Neuronal stem cell (in vitro differentiated cells): ENCODE results near the gene STOX2.

Source experiments
- DNase-seq: peaks from one replicate; pipeline ENCODE4 v3.0.0-alpha.2; 2013; ENCODE audit warnings: low spot score
- H2AFZ ChIP-seq: one replicate; pipeline ENCODE4 v1.6.1; 2013; ENCODE audit warnings: mild to moderate bottlenecking, low read length, inconsistent platforms
- H2AK5ac ChIP-seq: 2 replicates; pipeline ENCODE4 v1.6.1; 2013; ENCODE audit warnings: low read depth, mild to moderate bottlenecking, inconsistent platforms, low read length, moderate library complexity, mixed read lengths
- H2BK120ac ChIP-seq: 2 replicates; pipeline ENCODE4 v1.6.1; 2013; ENCODE audit warnings: low read depth, mild to moderate bottlenecking, inconsistent platforms, low read length, moderate library complexity, mixed read lengths
- H2BK12ac ChIP-seq: one replicate; pipeline ENCODE4 v1.6.1; 2013; ENCODE audit warnings: low read length, inconsistent platforms
- H2BK15ac ChIP-seq: 2 replicates; pipeline ENCODE4 v1.6.1; 2013; ENCODE audit warnings: mild to moderate bottlenecking, low read length, inconsistent platforms, mixed read lengths
- H2BK5ac ChIP-seq: one replicate; pipeline ENCODE4 v1.6.1; 2013; ENCODE audit warnings: inconsistent platforms, mild to moderate bottlenecking, low read length, moderate library complexity
- H3K14ac ChIP-seq: one replicate; pipeline ENCODE4 v1.6.1; 2013; ENCODE audit warnings: low read length, inconsistent platforms
- H3K18ac ChIP-seq: 2 replicates; pipeline ENCODE4 v1.6.1; 2013; ENCODE audit warnings: low read length, inconsistent platforms
- H3K23ac ChIP-seq: 2 replicates; pipeline ENCODE4 v1.6.1; 2013; ENCODE audit warnings: low read depth, mild to moderate bottlenecking, mixed read lengths, low read length, inconsistent platforms; ENCODE audit not compliant: poor library complexity
- H3K27ac ChIP-seq: replicated peaks from 3 replicates; pipeline ENCODE4 v1.5.1; 2013; ENCODE audit warnings: low read length, inconsistent platforms
- H3K27me3 ChIP-seq, 3 experiments: 2 replicates each; pipeline ENCODE4 v1.6.1; 2013; ENCODE audit warnings: low read length in 3 of 3, mild to moderate bottlenecking in 2 of 3, inconsistent platforms in 1 of 3, low read depth in 1 of 3, mixed read lengths in 1 of 3, moderate library complexity in 1 of 3; ENCODE audit not compliant: control insufficient read depth in 3 of 3, insufficient read depth in 3 of 3
- H3K36me3 ChIP-seq, 2 donors: replicated peaks in 1 of 2; 2 replicates each; pipeline ENCODE4 v1.6.1; 2013; ENCODE audit warnings: low read length in 2 of 2; ENCODE audit not compliant: control insufficient read depth in 2 of 2, insufficient read depth in 2 of 2
- H3K4ac ChIP-seq: 2 replicates; pipeline ENCODE4 v1.6.1; 2013; ENCODE audit warnings: inconsistent platforms, mild to moderate bottlenecking, low read length, moderate library complexity
- H3K4me1 ChIP-seq, 2 donors: 1 replicate in 1 of 2; 2 replicates in 1 of 2; pipeline ENCODE4 v1.6.1; 2013; ENCODE audit warnings: low read length in 2 of 2, low read depth in 1 of 2; ENCODE audit not compliant: control insufficient read depth in 2 of 2, insufficient read depth in 1 of 2
- H3K4me2 ChIP-seq: one replicate; pipeline ENCODE4 v1.6.1; 2013; ENCODE audit warnings: mild to moderate bottlenecking, low read length, inconsistent platforms; ENCODE audit not compliant: insufficient read depth, poor library complexity, severe bottlenecking
- H3K4me3 ChIP-seq, 2 donors: 2 replicates each; pipeline ENCODE4 v1.5.1; 2013; ENCODE audit warnings: low read length in 2 of 2, mild to moderate bottlenecking in 2 of 2, inconsistent platforms in 1 of 2, moderate library complexity in 1 of 2
- H3K79me1 ChIP-seq: one replicate; pipeline ENCODE4 v1.6.1; 2013; ENCODE audit warnings: low read depth, mild to moderate bottlenecking, inconsistent platforms, low read length, moderate library complexity
- H3K9ac ChIP-seq: one replicate; pipeline ENCODE4 v1.6.1; 2013; ENCODE audit warnings: mild to moderate bottlenecking, low read depth, low read length, inconsistent platforms; ENCODE audit not compliant: poor library complexity
- H3K9me3 ChIP-seq, 2 donors: replicated peaks in 1 of 2; 2 replicates each; pipeline versions ENCODE3 to v1.6.1; 2013; ENCODE audit warnings: low read length in 2 of 2, mild to moderate bottlenecking in 2 of 2, inconsistent platforms in 1 of 2, low read depth in 1 of 2, mixed read lengths in 1 of 2, moderate library complexity in 1 of 2; ENCODE audit not compliant: control insufficient read depth in 2 of 2, insufficient read depth in 1 of 2
- H4K8ac ChIP-seq: one replicate; pipeline ENCODE4 v1.6.1; 2013; ENCODE audit warnings: low read depth, mild to moderate bottlenecking, inconsistent platforms, low read length, moderate library complexity
- H4K91ac ChIP-seq: one replicate; pipeline ENCODE4 v1.6.1; 2013; ENCODE audit warnings: low read length, low read depth, mild to moderate bottlenecking, inconsistent platforms; ENCODE audit not compliant: poor library complexity
- WGBS, 2 donors: extraction: QIAGEN DNeasy Blood & Tissue Kit; methylation state at CpG; one replicate each; pipeline ENCODE4 v1.1.7; 2013; ENCODE audit warnings: missing lambda C conversion rate in 2 of 2, mixed read lengths in 1 of 2; ENCODE audit not compliant: insufficient read length in 2 of 2, insufficient replicate concordance in 1 of 2; ENCODE audit errors: extremely low coverage in 2 of 2; 5-methylcytosine and 5-hydroxymethylcytosine counted together

The STOX2 gene

GRCh38 chr4:183878251-183878970, 26.7 kb upstream of the STOX2 start:
- Histone ChIP-seq H2BK120ac (no peak overlapping the region), H3K9ac (no peak overlapping the region), H3K4me1 (peaks cover 0 to 7% of the 10 kb centered on the region in 2 donors), H4K91ac (no peak overlapping the region), H3K27ac (no peak overlapping the region), H4K8ac (no peak overlapping the region), H2BK5ac (no peak overlapping the region), H3K9me3 (no peaks in the 10 kb centered on the region), H2BK15ac (no peak overlapping the region), H3K27me3 (peaks cover 0 to 8% (median 0%) of the 10 kb centered on the region in 3 experiments), H2BK12ac (no peak overlapping the region), H3K36me3 (no peaks in the 10 kb centered on the region), H3K14ac (no peak overlapping the region), H2AFZ (no peak overlapping the region), H3K23ac (no peak overlapping the region), H3K18ac (no peak overlapping the region), H3K4me3 (no peak overlapping the region), H2AK5ac (no peak overlapping the region), H3K4me2 (no peak overlapping the region), H3K4ac (no peak overlapping the region), H3K79me1 (no peaks in the 10 kb centered on the region)
- no CpG with 5 or more reads among the region's 4 CpGs for WGBS, 2 donors
- no peak for DNase-seq

- H4K8ac ChIP-seq = no peak overlapping the region
- H3K4me1 ChIP-seq = peaks cover 0 to 3% of the 10 kb centered on the region in 2 donors
- H2BK15ac ChIP-seq = no peak overlapping the region
- H2BK120ac ChIP-seq = no peak overlapping the region
- peak overlapping the region; percentile 77 for H2AK5ac ChIP-seq
- no peak overlapping the region for H2AFZ ChIP-seq
- no peak overlapping the region for H2BK5ac ChIP-seq
- no peak overlapping the region for H3K27ac ChIP-seq
- no peaks in the 10 kb centered on the region for H3K9me3 ChIP-seq
- no peak overlapping the region for H3K4me3 ChIP-seq
- no peak for DNase-seq
- H3K27me3 ChIP-seq = peaks cover 0 to 14% (median 0%) of the 10 kb centered on the region in 3 experiments
- no peak overlapping the region for H3K4ac ChIP-seq
- no peak overlapping the region for H3K9ac ChIP-seq
- no peak overlapping the region for H2BK12ac ChIP-seq
- H3K4me2 ChIP-seq = no peak overlapping the region
- no peak overlapping the region for H3K23ac ChIP-seq
- no peaks in the 10 kb centered on the region for H3K36me3 ChIP-seq
- H3K14ac ChIP-seq = no peak overlapping the region
- H4K91ac ChIP-seq = no peak overlapping the region
- H3K79me1 ChIP-seq = no peaks in the 10 kb centered on the region
- WGBS, 2 donors = no CpG with 5 or more reads among the region's 7 CpGs
- H3K18ac ChIP-seq = peak overlapping the region; percentile 53
These were observed 19.8 kb upstream of the STOX2 start for GRCh38 chr4:183885205-183885720.

DNA sequence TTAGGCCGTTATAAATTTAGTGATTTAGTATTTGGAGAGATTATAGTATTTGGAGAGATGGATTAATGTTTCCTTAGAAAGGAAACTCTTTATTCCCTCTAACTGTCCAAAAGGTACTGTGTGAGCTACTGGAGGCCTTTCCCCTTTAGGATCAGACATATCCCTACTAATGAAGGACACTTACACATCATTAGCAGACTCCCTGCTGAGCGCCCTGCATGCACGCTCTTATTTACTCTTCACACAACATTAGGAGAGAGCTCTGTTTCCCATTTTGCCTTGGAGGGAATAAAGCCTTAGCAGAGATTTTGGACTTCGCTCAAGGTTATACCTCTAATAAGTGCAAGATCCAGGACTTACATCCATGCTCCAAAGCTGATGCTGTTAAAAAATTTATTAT, 17.8 kb upstream of the STOX2 start:
- H3K9me3 ChIP-seq = no peaks in the 10 kb centered on the region
- H4K91ac ChIP-seq = no peak overlapping the region
- no peaks in the 10 kb centered on the region for H3K36me3 ChIP-seq
- no peak overlapping the region for H3K27ac ChIP-seq
- DNase-seq = no peak
- H3K27me3 ChIP-seq = peaks cover 0 to 14% (median 0%) of the 10 kb centered on the region in 3 experiments
- H3K18ac ChIP-seq = no peak overlapping the region
- H3K14ac ChIP-seq = no peak overlapping the region
- no peak overlapping the region for H2AFZ ChIP-seq
- no peaks in the 10 kb centered on the region for H3K79me1 ChIP-seq
- H2BK5ac ChIP-seq = no peak overlapping the region
- no peak overlapping the region for H3K23ac ChIP-seq
- H4K8ac ChIP-seq = no peak overlapping the region
- no peak overlapping the region for H2AK5ac ChIP-seq
- no peak overlapping the region for H2BK120ac ChIP-seq
- H3K4me2 ChIP-seq = no peak overlapping the region
- WGBS, 2 donors = no CpG with 5 or more reads among the region's 4 CpGs
- peaks cover 0 to 3% of the 10 kb centered on the region in 2 donors for H3K4me1 ChIP-seq
- no peak overlapping the region for H3K4me3 ChIP-seq
- H3K9ac ChIP-seq = no peak overlapping the region
- H2BK12ac ChIP-seq = no peak overlapping the region
- H3K4ac ChIP-seq = no peak overlapping the region
- H2BK15ac ChIP-seq = no peak overlapping the region

GRCh38 chr4:183888564-183888963, 16.5 kb upstream of the STOX2 start:
- Histone ChIP-seq H2BK12ac (no peak overlapping the region), H3K27me3 (peaks cover 0 to 13% (median 0%) of the 10 kb centered on the region in 3 experiments), H3K27ac (no peak overlapping the region), H2BK120ac (no peak overlapping the region), H3K4me1 (peaks cover 0 to 3% of the 10 kb centered on the region in 2 donors), H2AK5ac (no peak overlapping the region), H3K18ac (no peak overlapping the region), H2AFZ (no peak overlapping the region), H3K4ac (no peak overlapping the region), H3K14ac (no peak overlapping the region), H3K4me2 (no peak overlapping the region), H3K79me1 (no peaks in the 10 kb centered on the region), H3K9ac (no peak overlapping the region), H3K36me3 (no peaks in the 10 kb centered on the region), H4K91ac (no peak overlapping the region), H3K4me3 (no peak overlapping the region), H4K8ac (no peak overlapping the region), H2BK5ac (no peak overlapping the region), H3K23ac (no peak overlapping the region), H2BK15ac (no peak overlapping the region), H3K9me3 (no peaks in the 10 kb centered on the region)
- DNase-seq = no peak
- WGBS, 2 donors = no CpG with 5 or more reads among the region's 5 CpGs
